ENCODE data around the gene MGAT3.
"Not testable (repeated sequence)": the region's sequence is repeated elsewhere in the genome, so short reads cannot be mapped to it uniquely, and the experiment has no call there.

MGAT3 gene

DNA sequence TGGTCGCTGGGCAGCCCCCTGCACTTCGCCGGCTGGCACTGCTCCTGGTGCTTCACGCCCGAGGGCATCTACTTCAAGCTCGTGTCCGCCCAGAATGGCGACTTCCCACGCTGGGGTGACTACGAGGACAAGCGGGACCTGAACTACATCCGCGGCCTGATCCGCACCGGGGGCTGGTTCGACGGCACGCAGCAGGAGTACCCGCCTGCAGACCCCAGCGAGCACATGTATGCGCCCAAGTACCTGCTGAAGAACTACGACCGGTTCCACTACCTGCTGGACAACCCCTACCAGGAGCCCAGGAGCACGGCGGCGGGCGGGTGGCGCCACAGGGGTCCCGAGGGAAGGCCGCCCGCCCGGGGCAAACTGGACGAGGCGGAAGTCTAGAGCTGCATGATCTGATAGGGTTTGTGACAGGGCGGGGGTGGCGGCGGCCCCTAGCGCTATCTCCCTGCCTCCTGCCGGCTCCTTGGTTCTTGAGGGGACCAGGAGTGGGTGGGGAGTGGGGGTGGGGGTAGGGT is 31.8 kb downstream of the MGAT3 start:
- no peak for DNase-seq (ENCODE audit: extremely low read depth in 1 of 2, low read depth in 1 of 2)

DNA sequence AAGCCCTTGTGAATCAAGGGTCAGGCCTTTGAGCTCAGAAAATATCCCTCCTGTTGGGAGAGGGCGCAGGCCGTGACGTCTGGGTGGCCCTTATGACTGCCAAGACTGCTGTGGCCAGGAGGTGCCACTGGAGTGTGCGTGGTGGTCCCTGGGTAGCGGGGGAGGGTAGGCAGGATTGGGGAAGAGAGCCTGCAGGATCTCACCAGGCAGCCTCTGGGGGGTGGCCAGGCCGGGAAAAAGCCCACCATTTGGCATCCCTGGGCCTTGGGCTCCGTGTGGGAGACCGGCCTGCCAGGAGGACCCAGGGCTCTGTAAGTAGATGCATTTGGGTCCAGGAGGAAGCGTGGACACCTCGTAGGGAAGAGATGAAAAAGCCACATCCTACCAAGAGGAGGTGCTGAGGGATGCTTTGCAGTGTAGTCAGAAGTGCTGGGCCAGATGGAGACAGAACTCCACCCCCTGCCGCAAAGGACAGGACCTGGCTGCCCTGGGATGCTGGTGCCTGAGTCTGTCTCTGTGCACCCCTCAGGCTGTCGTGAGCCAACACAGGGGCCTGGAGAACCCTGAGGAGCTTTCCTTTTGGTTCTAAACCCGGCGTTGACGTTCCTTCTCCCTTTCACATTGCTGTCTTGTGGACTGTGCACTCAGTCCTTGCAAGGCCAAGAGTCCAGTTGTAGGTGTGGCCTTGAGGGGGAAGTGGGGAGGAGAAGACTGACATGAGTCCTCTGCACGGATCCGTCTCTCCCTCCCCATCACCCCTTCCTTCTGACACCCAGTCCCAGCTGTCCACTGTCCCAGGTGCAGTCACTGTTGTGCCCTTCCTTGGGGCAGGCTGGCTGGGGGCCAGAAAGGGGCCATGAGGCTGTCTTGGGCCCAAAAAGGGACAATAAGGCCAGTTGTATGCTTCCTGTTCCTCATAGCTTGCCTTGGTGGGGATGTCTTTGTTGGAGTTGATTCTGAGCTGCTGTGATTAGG is 32.6 kb downstream of the MGAT3 start:
- no peak for DNase-seq (ENCODE audit: extremely low read depth in 1 of 2, low read depth in 1 of 2)

DNA sequence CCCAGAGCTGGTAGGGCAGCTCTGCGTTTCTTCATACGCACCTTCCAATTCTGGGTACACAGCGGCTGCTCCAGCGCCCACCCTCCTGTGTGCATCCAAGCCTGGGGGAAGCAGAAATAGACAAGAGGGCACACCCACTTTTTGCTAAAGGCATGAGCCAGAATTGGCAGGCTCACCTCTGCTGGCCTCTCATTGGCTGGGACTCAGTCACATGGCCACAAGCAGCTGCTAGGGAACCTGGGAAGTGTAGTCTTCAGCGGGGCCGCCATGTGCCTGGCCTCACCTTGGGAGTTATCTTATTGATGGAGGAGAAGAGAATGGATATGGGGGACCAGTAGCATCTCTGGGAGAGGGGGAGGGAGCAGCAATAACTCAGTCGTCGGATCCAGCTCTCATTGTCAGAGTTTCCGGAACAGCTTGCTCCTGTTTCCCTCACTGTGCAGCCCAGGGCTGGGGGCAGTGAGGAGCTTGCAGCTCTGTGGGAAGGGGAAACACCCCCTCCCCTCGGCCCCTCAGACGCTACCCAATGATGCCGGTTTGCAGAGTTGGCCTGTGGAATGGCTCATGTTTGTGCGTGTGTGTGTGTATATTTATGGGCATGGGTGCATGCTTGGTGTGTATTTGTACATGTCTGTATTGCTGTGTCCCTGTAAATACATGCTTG is 33.5 kb downstream of the MGAT3 start:
- peak; percentile 41 to 59 for DNase-seq (ENCODE audit: extremely low read depth in 1 of 2, low read depth in 1 of 2)

DNA sequence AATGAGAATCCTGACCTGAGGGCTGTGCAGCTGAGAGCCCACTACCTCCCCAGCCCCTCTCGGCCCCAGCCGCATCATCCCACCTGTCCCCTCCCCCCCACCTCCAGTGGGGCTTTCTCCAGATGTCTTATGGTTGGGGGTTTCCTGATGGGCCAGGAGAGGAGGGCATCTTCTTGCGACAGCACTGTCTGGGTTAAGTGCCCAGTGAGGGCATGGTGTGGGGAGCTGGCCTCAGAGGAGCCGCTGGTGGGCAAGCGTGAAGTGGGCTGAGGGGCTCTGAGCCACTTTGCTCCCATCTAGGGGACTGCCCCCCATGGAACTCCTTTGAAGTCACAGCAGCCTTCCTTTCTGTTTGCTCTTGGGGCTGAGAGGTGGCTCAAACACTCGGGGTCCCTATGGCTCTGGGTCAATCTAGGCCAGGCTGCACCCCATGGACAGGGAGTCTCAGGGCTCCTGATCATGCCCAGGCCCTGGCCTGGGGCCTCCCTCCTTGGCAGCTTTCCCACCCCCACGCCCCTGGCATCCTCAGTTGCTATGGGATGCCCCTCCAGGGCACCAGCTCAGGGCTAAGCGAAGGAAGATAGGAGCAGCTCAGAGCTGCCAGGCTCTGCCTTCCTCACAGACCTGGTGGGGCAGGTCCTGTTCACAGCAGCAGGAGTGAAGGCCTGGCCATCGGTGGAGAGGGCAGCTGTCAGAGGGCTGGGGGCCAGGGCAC is 34.3 kb downstream of the MGAT3 start:
- no peak for DNase-seq (ENCODE audit: extremely low read depth in 1 of 2, low read depth in 1 of 2)

DNA sequence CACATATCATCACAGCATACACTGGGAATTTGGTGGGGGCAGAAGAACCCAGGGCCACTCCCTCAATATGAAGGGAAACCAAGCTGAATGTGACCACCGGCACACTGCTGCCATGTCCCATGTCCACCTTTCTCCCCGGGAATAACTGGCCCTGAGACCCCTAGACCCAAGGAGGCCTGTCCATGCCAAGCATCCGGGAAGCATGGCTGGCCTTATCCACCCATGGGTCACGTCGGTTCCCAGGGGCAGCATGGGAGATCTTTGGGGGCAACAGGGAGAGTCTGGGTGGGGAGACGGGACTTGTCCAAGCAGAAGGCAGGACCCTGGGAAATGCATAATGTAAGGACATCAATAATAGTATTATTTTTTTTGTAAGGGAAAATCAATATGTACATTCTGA is 34.9 kb downstream of the MGAT3 start:
- no peak for DNase-seq (ENCODE audit: extremely low read depth in 1 of 2, low read depth in 1 of 2)

DNA sequence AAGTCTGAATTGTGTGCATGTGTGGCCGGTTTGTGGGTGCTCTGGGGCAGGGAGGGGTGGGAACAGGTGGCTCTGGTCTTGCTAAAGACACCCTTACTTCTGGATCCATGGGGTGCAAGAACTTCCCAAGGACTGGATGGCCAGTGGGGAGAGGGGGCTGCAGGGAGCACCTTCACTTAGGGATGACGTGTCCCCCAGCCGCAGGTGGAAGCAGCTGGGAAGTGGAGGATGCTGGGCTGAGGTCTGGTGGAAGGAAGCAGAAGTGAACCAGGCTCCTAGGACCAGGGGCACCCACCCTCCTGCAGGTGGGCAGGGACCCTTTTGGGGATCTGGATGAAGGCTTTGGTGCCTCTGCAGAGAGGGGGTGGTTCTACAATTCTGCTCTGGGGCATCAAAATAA is 35.4 kb downstream of the MGAT3 start:
- no peak for DNase-seq (ENCODE audit: extremely low read depth in 1 of 2, low read depth in 1 of 2)

DNA sequence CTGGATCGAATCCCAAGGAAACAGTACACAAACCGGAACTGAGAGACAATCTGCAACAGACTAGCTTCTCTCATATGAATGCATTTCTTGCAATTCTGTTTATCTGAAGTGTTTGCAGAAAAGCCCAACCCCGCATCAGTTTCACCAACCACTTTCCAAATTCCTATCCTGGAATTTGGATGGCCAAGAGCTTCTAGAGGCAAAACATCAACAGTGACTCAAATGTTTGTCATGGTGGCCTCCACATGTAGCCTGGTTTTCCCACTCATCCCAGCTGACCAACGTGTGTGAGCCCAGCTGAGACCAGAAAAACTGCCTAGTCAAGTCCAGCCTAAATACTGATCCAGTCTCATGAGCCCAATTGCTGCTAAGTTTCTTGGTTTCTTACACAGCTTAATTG is 36.9 kb downstream of the MGAT3 start:
- no peak for DNase-seq (ENCODE audit: extremely low read depth in 1 of 2, low read depth in 1 of 2)

DNA sequence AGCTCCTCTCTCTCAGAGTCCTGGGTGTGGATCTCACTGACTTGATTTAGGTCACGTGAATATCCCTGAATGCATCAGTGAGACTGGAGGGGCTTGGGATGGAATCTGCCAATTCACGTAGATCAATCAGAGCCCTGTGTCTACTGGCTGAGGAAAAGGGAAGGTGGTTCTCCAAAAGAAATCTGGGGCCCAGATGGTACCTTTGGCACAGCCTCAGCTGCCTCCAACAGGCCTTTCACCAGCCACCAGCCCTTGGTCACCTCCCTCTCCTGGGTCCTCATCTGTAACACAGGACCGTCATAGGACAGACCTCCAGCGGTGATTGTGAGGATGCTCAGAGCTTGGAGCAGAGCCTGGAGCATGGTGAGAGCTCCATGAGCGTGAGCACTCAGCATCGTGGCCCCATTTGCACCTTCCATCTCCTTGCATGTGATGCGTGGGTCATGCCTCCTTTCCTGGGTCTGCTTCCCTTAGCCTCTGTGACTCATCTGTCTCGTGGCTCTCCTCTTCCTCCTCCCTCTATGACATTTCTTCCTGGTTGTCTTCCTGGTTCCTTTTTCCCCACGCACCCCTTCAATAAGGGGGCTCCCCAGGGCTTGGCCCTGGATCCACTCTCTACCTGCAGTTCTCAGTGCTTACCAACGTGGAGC is 37.8 kb downstream of the MGAT3 start:
- DNase-seq (ENCODE audit: extremely low read depth in 1 of 2, low read depth in 1 of 2): no peak

DNA sequence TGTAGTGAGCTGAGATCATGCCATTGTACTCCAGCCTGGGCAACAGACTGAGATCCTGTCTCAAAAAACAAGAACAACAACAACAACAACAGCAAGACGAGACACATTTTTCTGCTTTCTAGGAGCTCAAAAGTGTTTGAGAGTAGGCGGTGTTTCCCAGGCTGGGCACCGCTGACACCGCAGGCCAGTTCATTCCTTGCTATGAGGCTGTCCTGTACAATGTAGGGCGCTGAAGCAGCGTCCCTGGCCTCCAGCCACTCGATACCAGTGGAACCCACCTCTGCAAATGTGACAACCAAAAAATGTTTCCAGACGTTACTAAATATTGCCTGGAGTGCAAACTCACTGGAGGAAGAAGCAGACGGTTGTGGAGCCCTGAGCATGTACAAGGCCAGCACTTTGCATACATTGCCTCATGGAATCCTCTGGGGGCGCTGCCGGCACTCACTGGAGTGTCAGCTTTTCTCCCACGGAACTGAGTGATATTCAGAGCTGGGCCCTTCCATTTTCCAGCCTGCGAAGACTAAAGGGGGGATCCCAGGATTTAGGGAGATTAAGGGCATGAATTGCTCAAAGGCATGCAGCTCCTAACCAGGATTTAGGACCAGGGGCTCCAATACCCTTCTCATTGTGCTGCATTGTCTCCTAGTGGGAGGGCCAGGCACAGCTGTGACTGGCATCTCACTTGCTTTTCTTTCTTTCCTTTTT is 39.5 kb downstream of the MGAT3 start:
- DNase-seq (ENCODE audit: extremely low read depth in 1 of 2, low read depth in 1 of 2): peak in 1 of 2 donors; percentile 36

DNA sequence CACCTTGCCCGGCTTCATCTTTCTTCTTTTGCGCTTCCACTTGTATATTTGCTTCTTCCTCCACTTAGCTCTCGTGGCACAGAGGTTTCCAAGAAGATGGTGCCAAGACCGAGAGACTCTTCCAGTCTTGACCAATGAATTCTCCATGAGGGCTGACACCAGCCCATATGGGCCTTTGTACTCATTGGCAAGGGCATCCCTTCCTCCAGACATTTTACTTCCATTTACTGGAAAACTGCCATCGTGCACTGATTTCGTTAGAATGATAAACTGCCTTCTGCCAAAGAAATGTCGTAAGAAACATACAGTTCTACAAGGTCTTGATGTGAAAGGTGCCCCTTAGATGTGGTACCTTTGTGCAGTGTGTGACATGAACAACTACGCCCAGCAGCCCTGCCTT is 40.6 kb downstream of the MGAT3 start:
- DNase-seq (ENCODE audit: extremely low read depth in 1 of 2, low read depth in 1 of 2): no peak

DNA sequence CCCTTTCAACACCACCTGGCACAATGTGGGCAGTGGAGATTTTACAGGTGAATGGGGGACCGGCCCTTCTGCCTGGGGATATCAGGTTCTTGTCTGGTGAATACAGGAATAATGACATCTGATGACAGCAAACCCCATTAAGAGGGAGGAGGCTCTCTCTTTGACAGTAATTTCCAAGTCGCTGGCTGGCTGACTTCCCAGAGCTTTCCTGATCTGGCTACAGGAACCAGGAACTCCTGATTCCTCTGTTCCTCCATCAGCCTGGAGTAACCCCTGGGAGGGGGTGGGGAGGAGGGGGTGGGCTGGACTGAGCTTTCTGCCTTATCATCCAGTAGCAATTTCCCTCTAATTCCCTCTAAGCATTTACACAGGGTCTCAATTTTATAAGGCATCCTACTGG is 41.6 kb downstream of the MGAT3 start:
- no peak for DNase-seq (ENCODE audit: extremely low read depth in 1 of 2, low read depth in 1 of 2)

DNA sequence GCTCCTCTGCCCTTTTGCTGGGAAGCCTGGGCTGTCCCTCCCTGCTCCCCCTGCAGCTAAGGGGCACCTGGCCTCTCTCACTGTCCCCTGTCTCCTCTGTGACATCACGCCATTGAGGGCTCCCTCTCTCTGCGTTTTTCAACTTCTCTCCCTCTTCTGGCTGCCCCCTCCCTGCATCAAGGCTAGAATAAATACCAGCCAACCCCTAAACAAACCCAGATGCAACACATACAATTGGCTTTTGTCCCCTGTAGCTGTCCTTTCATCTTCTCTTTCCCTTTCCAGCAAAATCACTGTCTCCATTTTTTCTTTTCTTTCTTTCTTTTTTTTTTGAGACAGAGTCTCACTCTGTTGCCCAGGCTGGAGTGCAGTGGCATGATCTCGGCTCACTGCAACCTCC is 42.0 kb downstream of the MGAT3 start:
- no peak for DNase-seq (ENCODE audit: extremely low read depth in 1 of 2, low read depth in 1 of 2)

DNA sequence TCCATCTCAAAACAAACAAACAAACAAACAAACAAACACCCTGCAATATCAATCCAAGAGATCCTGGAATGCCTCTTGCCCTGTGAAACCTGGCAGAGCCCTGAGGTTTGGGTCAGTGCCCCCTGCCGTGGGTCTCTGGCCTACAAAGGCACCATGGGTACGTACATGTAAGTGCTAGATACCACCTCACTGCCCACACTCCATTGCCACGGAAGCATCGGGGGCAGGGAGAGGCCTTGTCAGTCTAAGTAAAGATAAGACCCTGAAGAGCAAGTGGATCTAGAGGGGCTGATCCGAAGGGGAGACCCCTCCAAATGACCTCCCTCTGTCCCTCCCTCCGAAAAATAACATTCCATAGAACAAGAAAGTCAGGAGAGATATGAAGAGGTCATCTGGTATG is 43.3 kb downstream of the MGAT3 start:
- no peak for DNase-seq (ENCODE audit: extremely low read depth in 1 of 2, low read depth in 1 of 2)

DNA sequence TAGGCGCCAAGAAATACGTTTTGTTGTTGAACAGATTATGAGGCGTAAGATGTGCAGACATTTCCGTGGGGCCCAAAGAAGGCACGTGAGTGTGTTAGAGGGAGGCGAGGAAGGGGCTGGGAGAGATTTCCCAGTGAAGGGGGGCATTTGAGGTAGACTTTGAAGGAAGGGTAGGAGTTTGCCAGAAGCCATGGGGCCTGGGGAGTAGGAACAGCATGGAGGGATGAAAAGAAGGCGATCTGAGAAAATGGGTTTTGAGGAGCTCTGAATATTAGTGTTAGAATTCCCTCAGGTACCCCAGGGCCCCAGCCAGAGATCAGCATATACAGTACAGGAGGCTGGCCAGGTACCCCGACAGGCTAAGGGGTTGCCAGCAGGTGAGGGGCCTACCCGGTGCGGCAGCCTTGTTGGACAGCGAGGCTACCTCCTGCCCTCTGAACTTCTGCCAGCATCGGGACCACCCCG is 44.9 kb downstream of the MGAT3 start:
- DNase-seq (ENCODE audit: extremely low read depth in 1 of 2, low read depth in 1 of 2): no peak

DNA sequence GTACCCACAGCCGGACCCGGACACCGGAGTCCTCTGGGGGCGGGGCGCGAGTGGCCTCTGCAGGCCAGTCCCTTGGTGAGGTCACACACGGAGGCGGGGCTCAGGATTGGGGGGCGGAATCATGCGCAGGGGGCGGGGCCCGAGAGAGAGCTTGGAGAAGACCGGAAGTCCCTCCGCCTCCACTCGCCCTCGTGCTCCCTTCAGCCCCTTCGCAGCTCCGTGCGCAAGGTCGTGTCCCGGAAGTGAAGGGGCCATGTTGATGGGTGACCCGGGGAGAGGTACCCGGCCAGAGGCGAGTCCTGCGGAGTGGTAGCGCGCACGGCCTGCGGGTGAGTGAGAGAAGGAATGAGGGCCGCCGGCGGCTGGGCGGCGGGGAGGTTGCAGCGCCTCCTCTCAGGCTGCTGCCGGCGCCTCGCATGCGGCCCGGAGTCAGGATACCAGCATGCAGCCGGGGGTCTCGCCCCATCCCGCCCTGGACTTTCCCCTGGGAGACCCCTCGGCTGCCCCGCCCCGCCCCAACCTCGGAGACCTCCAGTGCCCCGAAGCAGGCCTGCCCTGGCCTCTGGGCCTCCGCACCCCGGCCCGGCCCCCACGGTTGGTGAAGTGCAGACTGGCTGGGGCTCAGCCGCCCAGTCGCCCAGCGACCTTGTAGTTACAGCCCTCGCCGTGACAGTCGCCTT is 45.4 kb downstream of the MGAT3 start, which contains the start of gene MIEF1:
Gene MIEF1 (plus strand): TSS at position 182 of the 680 bp plus-strand sequence. CDS start 9,005 bp downstream, outside the sequence.
- peak; percentile 70 to 81 for DNase-seq (ENCODE audit: extremely low read depth in 1 of 2, low read depth in 1 of 2)

DNA sequence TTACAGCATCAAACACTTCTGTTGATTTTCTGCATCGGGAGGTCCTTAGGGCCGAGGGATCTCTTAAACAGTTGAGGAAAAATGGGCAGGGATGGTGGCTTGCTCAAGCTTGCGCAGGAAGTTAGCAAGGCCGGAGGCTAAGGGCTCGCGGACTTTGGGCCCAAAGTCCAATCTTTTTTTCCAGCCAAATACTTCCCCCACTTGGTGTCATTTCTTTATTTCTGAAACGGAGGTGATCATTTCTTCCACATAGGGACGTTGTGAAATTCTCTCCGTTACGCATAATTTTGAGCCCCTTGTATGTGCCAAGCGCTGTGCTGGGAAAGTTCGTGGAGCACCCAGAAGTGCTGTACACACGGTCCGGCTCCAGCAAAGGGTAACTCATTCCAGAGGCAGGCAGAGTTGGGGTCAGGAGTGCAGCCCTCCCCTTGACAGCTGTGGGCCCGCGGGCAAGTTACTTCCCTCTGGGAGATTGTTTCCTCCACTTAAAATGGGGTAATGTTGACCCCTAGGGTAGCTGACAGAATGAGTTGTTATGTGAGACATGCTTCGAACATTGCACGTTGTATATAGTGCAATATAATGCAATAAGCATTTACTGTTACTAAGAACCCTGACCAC is 46.1 kb downstream of the MGAT3 start:
- no peak for DNase-seq (ENCODE audit: extremely low read depth in 1 of 2, low read depth in 1 of 2)

DNA sequence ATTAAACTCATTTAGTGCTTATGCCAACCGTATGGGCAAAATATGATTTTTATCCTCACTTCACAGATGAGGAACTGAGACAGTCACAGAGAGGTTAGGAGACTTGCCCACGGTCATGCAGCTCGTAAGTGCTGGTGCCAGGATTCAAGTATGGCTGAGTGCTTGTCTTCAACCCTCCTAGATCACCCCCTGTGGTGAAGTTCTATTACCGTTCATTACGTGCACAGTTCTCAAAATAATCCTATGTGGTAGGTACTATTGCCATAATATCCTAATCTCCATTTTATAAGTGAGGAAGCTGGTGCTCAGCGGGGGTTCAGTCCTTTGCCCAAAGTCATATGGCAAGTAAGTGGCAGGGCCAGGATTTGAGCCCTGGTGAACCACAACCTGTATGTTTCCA is 46.8 kb downstream of the MGAT3 start:
- DNase-seq (ENCODE audit: extremely low read depth in 1 of 2, low read depth in 1 of 2): no peak

DNA sequence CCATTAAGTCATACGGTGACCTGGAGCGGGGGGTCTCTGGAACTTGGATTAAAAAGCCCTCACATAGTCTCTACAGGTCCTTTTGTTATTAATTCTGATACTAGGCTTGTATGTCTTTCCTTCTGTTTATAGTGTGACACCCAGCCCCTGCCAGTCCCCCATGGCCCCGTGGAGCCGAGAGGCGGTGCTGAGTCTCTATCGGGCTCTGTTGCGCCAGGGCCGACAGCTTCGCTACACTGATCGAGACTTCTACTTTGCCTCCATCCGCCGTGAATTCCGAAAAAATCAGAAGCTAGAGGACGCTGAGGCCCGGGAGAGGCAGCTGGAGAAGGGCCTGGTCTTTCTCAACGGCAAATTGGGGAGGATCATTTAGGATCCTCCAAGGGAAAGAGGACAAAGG is 47.3 kb downstream of the MGAT3 start:
- DNase-seq (ENCODE audit: extremely low read depth in 1 of 2, low read depth in 1 of 2): no peak

DNA sequence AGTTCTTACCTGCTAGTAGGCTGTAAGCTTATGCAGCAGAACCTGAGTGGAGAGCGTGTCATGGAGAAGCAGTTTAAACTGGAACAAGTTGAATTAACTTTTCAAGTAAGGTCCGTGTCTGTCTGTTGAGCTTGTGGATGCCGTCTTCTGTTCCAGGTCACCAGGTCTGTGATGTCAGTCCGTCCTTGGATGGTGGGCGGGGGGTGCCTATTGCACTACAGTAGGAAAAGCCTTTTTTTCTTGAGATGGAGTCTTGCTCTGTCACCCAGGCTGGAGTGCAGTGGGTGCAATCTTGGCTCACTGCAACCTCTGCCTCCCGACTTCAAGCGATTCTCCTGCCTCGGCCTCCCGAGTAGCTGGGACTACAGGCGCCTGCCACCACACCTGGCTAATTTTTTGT is 50.2 kb downstream of the MGAT3 start:
- not testable (repeated sequence) for DNase-seq (ENCODE audit: extremely low read depth in 1 of 2, low read depth in 1 of 2)
